GOT3 (cell line): ENCODE results near the gene KIAA0040.
"Not testable (repeated sequence)": the region's sequence is repeated elsewhere in the genome, so short reads cannot be mapped to it uniquely, and the experiment has no call there.

Source experiments
- DNase-seq: peaks from one replicate; lab custom pipeline; 2025; ENCODE audit warnings: mixed read lengths; lab: John Stamatoyannopoulos, UW

KIAA0040 gene

GRCh38 chr1:175137369-175137768 lies 55.2 kb downstream of the KIAA0040 start:
- no peak for DNase-seq

GRCh38 chr1:175136246-175136645 lies 56.3 kb downstream of the KIAA0040 start:
- no peak for DNase-seq

- DNase-seq = no peak
Measured at GRCh38 chr1:175134500-175134899, 58.1 kb downstream of the KIAA0040 start.

- DNase-seq = no peak
Measured at GRCh38 chr1:175133673-175134435, 58.7 kb downstream of the KIAA0040 start.

- DNase-seq = no peak
Measured at GRCh38 chr1:175132436-175132835, 60.1 kb downstream of the KIAA0040 start.

- no peak for DNase-seq
Measured at GRCh38 chr1:175131095-175131494, 61.5 kb downstream of the KIAA0040 start.

GRCh38 chr1:175130649-175131045 lies 61.9 kb downstream of the KIAA0040 start:
- no peak for DNase-seq

- no peak for DNase-seq
Measured at GRCh38 chr1:175129997-175130648, 62.5 kb downstream of the KIAA0040 start.

- DNase-seq = no peak
Measured at GRCh38 chr1:175129644-175129996, 63.0 kb downstream of the KIAA0040 start.

GRCh38 chr1:175129182-175129581 lies 63.4 kb downstream of the KIAA0040 start:
- DNase-seq = no peak

- no peak for DNase-seq
Measured at GRCh38 chr1:175128523-175128922, 64.1 kb downstream of the KIAA0040 start.

- DNase-seq = no peak
Measured at GRCh38 chr1:175127565-175127964, 65.0 kb downstream of the KIAA0040 start.

GRCh38 chr1:175126347-175126746 lies 66.2 kb downstream of the KIAA0040 start:
- no peak for DNase-seq

GRCh38 chr1:175124861-175125260 lies 67.7 kb downstream of the KIAA0040 start:
- DNase-seq = no peak

GRCh38 chr1:175120511-175120910 lies 72.1 kb downstream of the KIAA0040 start:
- DNase-seq = no peak

GRCh38 chr1:175118375-175119367 lies 73.9 kb downstream of the KIAA0040 start:
- no peak for DNase-seq

- DNase-seq = no peak
Measured at GRCh38 chr1:175116903-175117302, 75.7 kb downstream of the KIAA0040 start.

GRCh38 chr1:175116210-175116798 lies 76.3 kb downstream of the KIAA0040 start:
- DNase-seq = no peak

GRCh38 chr1:175114996-175115395 lies 77.6 kb downstream of the KIAA0040 start:
- DNase-seq = no peak

GRCh38 chr1:175108331-175108820 lies 84.2 kb downstream of the KIAA0040 start:
- DNase-seq = not testable (repeated sequence)
